ENCODE data around the gene PDE11A.

GRCh38 chr2:177692042-177692782, 380.4 kb downstream of the PDE11A start:
- TF ChIP-seq CTCF (IDR thresholded peaks at IDR 0.05 in 4 of 5, conservative IDR thresholded peaks at IDR 0.05 in 1 of 5) = no peak
- no peak for TF ChIP-seq POLR2A (IDR thresholded peaks at IDR 0.05)
